LoVo (cell line): Measurements from ENCODE around the gene RGCC.

Experiments
- DNase-seq: peaks from one replicate; pipeline ENCODE4 v3.0.0-alpha.2; 2016; ENCODE audit warnings: low spot score

Gene RGCC

DNA sequence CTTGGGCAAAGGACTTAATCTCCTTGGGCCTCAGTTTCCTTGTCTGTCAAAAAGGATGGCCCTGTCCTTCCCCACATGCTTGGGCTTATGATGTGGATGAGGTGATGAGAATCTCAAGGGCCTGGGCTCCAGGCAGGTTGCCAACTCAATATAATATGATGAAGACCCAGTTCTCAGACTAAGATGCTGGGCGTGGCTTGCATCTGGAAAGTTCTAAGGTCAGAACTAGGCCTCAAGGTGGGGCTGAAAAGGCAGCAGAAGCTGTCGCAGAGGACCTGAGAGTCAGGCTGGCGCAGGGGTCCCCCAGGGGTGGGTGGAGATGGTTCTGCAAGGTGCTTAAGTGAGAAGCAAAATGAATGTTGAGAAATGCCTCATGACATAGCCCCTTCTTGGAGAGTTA is 58.8 kb downstream of the RGCC start:
- no peak for DNase-seq

DNA sequence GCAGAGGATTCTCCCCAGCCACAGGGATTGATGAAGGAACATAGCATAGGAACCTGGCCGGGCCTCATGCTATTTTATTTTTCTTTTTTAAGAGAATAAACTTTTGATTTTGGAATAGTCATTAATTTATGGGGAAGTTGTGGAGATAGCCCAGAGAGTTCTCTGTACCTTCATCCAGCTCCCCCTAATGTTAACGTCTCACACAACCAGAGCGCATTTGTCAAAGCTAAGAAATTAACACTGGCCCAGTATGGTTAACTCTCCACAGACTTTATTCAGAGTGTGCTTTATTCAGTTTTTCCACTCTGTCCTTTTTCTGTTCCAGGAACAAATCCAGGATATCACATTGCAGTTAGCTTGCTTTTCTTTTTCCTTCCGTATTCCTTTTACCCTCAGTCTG is 59.4 kb downstream of the RGCC start:
- DNase-seq: no peak

DNA sequence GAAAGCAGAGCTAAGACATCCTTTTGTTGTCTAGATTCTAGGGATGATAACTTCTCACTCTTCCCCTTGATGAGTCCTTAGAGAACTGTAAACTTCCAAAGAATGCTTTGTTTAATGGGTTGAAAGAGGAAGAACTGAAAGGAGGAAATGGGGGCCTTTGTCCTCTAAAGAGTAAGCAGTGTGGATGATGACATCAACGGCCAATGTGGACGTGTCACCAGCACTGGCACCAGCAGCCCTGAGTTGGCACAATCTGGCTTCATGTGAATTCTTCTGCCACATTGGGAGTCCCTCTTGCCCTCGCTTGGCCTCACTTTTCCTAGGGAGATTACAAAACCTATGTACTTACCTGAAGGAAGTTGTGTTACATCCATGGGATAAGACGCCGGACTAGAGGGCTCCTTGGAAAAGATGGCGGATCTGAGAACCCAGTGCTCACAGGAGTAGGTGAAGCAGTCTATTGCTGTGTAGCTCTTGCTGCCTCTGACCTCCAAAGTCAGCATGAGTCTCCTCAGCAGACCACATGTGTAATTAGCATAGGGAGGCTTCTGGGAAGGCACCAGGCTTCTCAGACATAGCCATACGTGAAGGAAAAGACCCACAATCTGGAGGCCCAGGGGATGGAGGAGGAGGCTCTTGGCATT is 62.8 kb downstream of the RGCC start:
- DNase-seq: no peak
